ENCODE measurements around the gene COMMD8.

COMMD8 gene

DNA sequence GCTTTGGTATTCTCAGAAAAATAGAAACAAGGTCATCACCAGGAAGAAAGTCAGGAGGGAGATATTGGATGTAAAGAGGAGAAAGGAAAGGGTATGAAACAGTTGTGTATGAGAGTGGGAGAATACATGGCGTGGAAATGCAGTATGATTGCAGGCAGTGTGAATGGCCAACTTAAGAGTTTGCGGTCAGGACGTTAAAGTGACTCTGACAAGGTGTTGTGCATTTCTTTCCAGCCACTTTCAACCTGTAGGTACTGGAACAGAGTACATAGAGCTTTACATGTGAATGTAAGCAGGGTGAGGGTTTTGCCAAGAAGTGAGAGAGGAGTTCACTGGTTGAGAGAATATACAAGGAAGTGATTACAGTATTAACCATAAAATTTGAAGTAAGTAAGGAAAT lies 37.3 kb upstream of the COMMD8 start:
- H2BK15ac ChIP-seq (ENCODE audit: low read length), result no peak overlapping the region
- H2BK120ac ChIP-seq (ENCODE audit: low read depth, low read length), result no peak overlapping the region
- H3K14ac ChIP-seq (ENCODE audit: low read length), result no peak overlapping the region
- no CpG with 5 or more reads among the region's 3 CpGs for WGBS, 2 donors (ENCODE audit: extremely low coverage in 2 of 2, insufficient read length in 2 of 2, insufficient replicate concordance in 1 of 2)
- H3K27me3 ChIP-seq (ENCODE audit: control insufficient read depth in 3 of 3, insufficient read depth in 3 of 3, low read depth in 1 of 3, low read length in 3 of 3), result no peaks in the 10 kb centered on the region
- H3K4me2 ChIP-seq (ENCODE audit: insufficient read depth, low read length, poor library complexity, severe bottlenecking), result no peak overlapping the region
- no peak overlapping the region for H3K9ac ChIP-seq (ENCODE audit: low read depth, low read length, poor library complexity)
- no peak overlapping the region for H2BK12ac ChIP-seq (ENCODE audit: low read length)
- no peaks in the 10 kb centered on the region for H3K9me3 ChIP-seq (replicated peaks in 1 of 2; ENCODE audit: control insufficient read depth in 2 of 2, insufficient read depth in 1 of 2, low read depth in 1 of 2, low read length in 2 of 2)
- H2AK5ac ChIP-seq (ENCODE audit: low read depth, low read length), result no peak overlapping the region
- no peak overlapping the region for H3K27ac ChIP-seq (replicated peaks; ENCODE audit: low read length)
- no peak overlapping the region for H2AFZ ChIP-seq (ENCODE audit: low read length)
- H3K4me3 ChIP-seq (ENCODE audit: low read length in 2 of 2), result no peak overlapping the region
- no peaks in the 10 kb centered on the region for H3K36me3 ChIP-seq (replicated peaks in 1 of 2; ENCODE audit: control insufficient read depth in 2 of 2, insufficient read depth in 2 of 2, low read length in 2 of 2)
- no peak overlapping the region for H4K91ac ChIP-seq (ENCODE audit: low read depth, low read length, poor library complexity)
- H3K4ac ChIP-seq (ENCODE audit: low read length), result no peak overlapping the region
- no peak overlapping the region for H3K18ac ChIP-seq (ENCODE audit: low read length)
- H3K23ac ChIP-seq (ENCODE audit: low read depth, low read length, poor library complexity), result no peak overlapping the region
- H2BK5ac ChIP-seq (ENCODE audit: low read length), result no peak overlapping the region
- no peak for DNase-seq (ENCODE audit: low spot score)
- no peak overlapping the region for H4K8ac ChIP-seq (ENCODE audit: low read depth, low read length)
- no peaks in the 10 kb centered on the region for H3K79me1 ChIP-seq (ENCODE audit: low read depth, low read length)
- no peaks in the 10 kb centered on the region for H3K4me1 ChIP-seq (ENCODE audit: control insufficient read depth in 2 of 2, insufficient read depth in 1 of 2, low read depth in 1 of 2, low read length in 2 of 2)

DNA sequence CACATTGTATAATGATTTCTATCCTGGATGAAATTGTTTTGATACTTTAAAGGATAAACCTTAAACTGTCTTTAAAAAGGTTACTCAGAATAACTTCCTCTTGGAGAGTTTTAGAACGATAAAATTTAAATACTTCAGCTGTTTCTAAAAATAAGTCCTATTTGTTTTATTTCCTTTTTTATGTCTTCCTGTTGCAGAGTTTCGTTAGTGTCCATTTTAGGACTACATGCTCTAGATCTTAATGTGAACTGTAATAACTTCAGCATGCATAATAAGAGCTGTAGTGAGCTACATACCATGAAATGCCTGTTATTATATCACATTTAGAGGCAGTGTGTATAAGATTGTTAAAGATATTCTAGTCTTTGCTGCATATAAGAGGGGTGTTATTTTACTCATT lies 36.2 kb upstream of the COMMD8 start:
- WGBS, 2 donors (ENCODE audit: extremely low coverage in 2 of 2, insufficient read length in 2 of 2, insufficient replicate concordance in 1 of 2), result no CpG with 5 or more reads among the region's 2 CpGs
- H3K18ac ChIP-seq (ENCODE audit: low read length), result no peak overlapping the region

DNA sequence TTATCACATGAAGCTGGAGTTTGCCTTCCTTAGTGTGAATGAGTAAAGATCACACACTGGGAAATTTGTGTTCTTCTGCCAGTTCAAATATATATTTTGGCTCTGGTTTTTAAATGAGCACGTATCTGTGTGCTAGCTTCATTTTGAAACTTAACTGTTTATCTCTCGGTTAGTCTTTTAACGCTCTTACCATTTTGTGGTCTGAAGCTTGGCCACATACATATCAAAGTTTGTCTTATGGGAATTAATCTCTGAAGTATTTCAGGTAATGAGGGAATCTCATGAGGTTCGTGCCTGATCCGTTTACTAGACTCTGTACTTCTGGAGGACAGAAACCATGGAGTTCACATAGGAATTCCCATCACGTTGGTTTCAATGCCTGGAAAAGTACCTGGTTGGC lies 35.4 kb upstream of the COMMD8 start:
- no peak overlapping the region for H3K4me3 ChIP-seq (ENCODE audit: low read length in 2 of 2)
- no peak overlapping the region for H2BK12ac ChIP-seq (ENCODE audit: low read length)
- H4K91ac ChIP-seq (ENCODE audit: low read depth, low read length, poor library complexity), result no peak overlapping the region
- H2BK120ac ChIP-seq (ENCODE audit: low read depth, low read length), result no peak overlapping the region
- H3K14ac ChIP-seq (ENCODE audit: low read length), result no peak overlapping the region
- no peak overlapping the region for H3K18ac ChIP-seq (ENCODE audit: low read length)
- H2BK5ac ChIP-seq (ENCODE audit: low read length), result no peak overlapping the region
- no peaks in the 10 kb centered on the region for H3K36me3 ChIP-seq (replicated peaks in 1 of 2; ENCODE audit: control insufficient read depth in 2 of 2, insufficient read depth in 2 of 2, low read length in 2 of 2)
- no peaks in the 10 kb centered on the region for H3K9me3 ChIP-seq (replicated peaks in 1 of 2; ENCODE audit: control insufficient read depth in 2 of 2, insufficient read depth in 1 of 2, low read depth in 1 of 2, low read length in 2 of 2)
- no CpG with 5 or more reads among the region's 6 CpGs for WGBS, 2 donors (ENCODE audit: extremely low coverage in 2 of 2, insufficient read length in 2 of 2, insufficient replicate concordance in 1 of 2)
- no peak overlapping the region for H2BK15ac ChIP-seq (ENCODE audit: low read length)
- DNase-seq (ENCODE audit: low spot score), result no peak
- no peaks in the 10 kb centered on the region for H3K4me1 ChIP-seq (ENCODE audit: control insufficient read depth in 2 of 2, insufficient read depth in 1 of 2, low read depth in 1 of 2, low read length in 2 of 2)
- no peak overlapping the region for H3K4me2 ChIP-seq (ENCODE audit: insufficient read depth, low read length, poor library complexity, severe bottlenecking)
- no peak overlapping the region for H3K4ac ChIP-seq (ENCODE audit: low read length)
- no peak overlapping the region for H2AK5ac ChIP-seq (ENCODE audit: low read depth, low read length)
- no peak overlapping the region for H2AFZ ChIP-seq (ENCODE audit: low read length)
- no peak overlapping the region for H3K9ac ChIP-seq (ENCODE audit: low read depth, low read length, poor library complexity)
- no peak overlapping the region for H3K23ac ChIP-seq (ENCODE audit: low read depth, low read length, poor library complexity)
- no peaks in the 10 kb centered on the region for H3K79me1 ChIP-seq (ENCODE audit: low read depth, low read length)
- no peak overlapping the region for H4K8ac ChIP-seq (ENCODE audit: low read depth, low read length)
- H3K27ac ChIP-seq (replicated peaks; ENCODE audit: low read length), result no peak overlapping the region
- no peaks in the 10 kb centered on the region for H3K27me3 ChIP-seq (ENCODE audit: control insufficient read depth in 3 of 3, insufficient read depth in 3 of 3, low read depth in 1 of 3, low read length in 3 of 3)

More for the DNA sequence above, 36.2 kb upstream of the COMMD8 start:
- Histone ChIP-seq H2AK5ac (ENCODE audit: low read depth, low read length) (no peak overlapping the region), H3K4me3 (ENCODE audit: low read length in 2 of 2) (no peak overlapping the region), H3K4me1 (ENCODE audit: control insufficient read depth in 2 of 2, insufficient read depth in 1 of 2, low read depth in 1 of 2, low read length in 2 of 2) (no peaks in the 10 kb centered on the region), H2AFZ (ENCODE audit: low read length) (no peak overlapping the region), H3K23ac (ENCODE audit: low read depth, low read length, poor library complexity) (no peak overlapping the region), H3K27me3 (ENCODE audit: control insufficient read depth in 3 of 3, insufficient read depth in 3 of 3, low read depth in 1 of 3, low read length in 3 of 3) (no peaks in the 10 kb centered on the region), H2BK5ac (ENCODE audit: low read length) (no peak overlapping the region), H3K4ac (ENCODE audit: low read length) (no peak overlapping the region), H3K9ac (ENCODE audit: low read depth, low read length, poor library complexity) (no peak overlapping the region), H2BK120ac (ENCODE audit: low read depth, low read length) (no peak overlapping the region), H3K14ac (ENCODE audit: low read length) (no peak overlapping the region), H3K9me3 (replicated peaks in 1 of 2; ENCODE audit: control insufficient read depth in 2 of 2, insufficient read depth in 1 of 2, low read depth in 1 of 2, low read length in 2 of 2) (no peaks in the 10 kb centered on the region), H3K79me1 (ENCODE audit: low read depth, low read length) (no peaks in the 10 kb centered on the region), H4K91ac (ENCODE audit: low read depth, low read length, poor library complexity) (no peak overlapping the region), H2BK12ac (ENCODE audit: low read length) (no peak overlapping the region), H3K4me2 (ENCODE audit: insufficient read depth, low read length, poor library complexity, severe bottlenecking) (no peak overlapping the region), H4K8ac (ENCODE audit: low read depth, low read length) (no peak overlapping the region), H2BK15ac (ENCODE audit: low read length) (no peak overlapping the region), H3K36me3 (replicated peaks in 1 of 2; ENCODE audit: control insufficient read depth in 2 of 2, insufficient read depth in 2 of 2, low read length in 2 of 2) (no peaks in the 10 kb centered on the region), H3K27ac (replicated peaks; ENCODE audit: low read length) (no peak overlapping the region)
- no peak for DNase-seq (ENCODE audit: low spot score)

DNA sequence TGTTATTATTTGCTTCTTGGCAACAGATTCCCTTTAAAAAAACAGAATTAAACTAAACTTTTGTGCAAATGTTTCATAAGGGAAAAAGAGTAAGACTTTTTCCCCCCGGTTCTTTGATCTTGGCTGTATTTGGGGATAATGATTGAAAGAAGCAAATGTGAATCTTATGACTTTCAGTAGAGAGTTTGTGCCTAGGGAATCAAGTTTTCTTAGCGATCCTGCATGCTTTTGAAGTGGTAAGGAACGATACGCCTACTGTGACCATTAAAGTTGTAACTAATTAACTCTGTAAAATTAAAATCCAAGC lies 30.6 kb upstream of the COMMD8 start:
- Histone ChIP-seq H3K79me1 (ENCODE audit: low read depth, low read length) (no peaks in the 10 kb centered on the region), H3K27ac (replicated peaks; ENCODE audit: low read length) (no peak overlapping the region), H3K36me3 (replicated peaks in 1 of 2; ENCODE audit: control insufficient read depth in 2 of 2, insufficient read depth in 2 of 2, low read length in 2 of 2) (no peaks in the 10 kb centered on the region), H2AK5ac (ENCODE audit: low read depth, low read length) (no peak overlapping the region), H3K4me2 (ENCODE audit: insufficient read depth, low read length, poor library complexity, severe bottlenecking) (no peak overlapping the region), H4K8ac (ENCODE audit: low read depth, low read length) (no peak overlapping the region), H3K4me1 (ENCODE audit: control insufficient read depth in 2 of 2, insufficient read depth in 1 of 2, low read depth in 1 of 2, low read length in 2 of 2) (no peaks in the 10 kb centered on the region), H2AFZ (ENCODE audit: low read length) (no peak overlapping the region), H3K18ac (ENCODE audit: low read length) (no peak overlapping the region), H3K9me3 (replicated peaks in 1 of 2; ENCODE audit: control insufficient read depth in 2 of 2, insufficient read depth in 1 of 2, low read depth in 1 of 2, low read length in 2 of 2) (peaks cover 0 to under 1% of the 10 kb centered on the region in 2 donors), H2BK15ac (ENCODE audit: low read length) (no peak overlapping the region), H3K27me3 (ENCODE audit: control insufficient read depth in 3 of 3, insufficient read depth in 3 of 3, low read depth in 1 of 3, low read length in 3 of 3) (no peaks in the 10 kb centered on the region), H2BK12ac (ENCODE audit: low read length) (no peak overlapping the region), H3K4ac (ENCODE audit: low read length) (no peak overlapping the region), H3K14ac (ENCODE audit: low read length) (no peak overlapping the region), H3K23ac (ENCODE audit: low read depth, low read length, poor library complexity) (no peak overlapping the region), H4K91ac (ENCODE audit: low read depth, low read length, poor library complexity) (no peak overlapping the region), H2BK120ac (ENCODE audit: low read depth, low read length) (no peak overlapping the region), H2BK5ac (ENCODE audit: low read length) (no peak overlapping the region), H3K9ac (ENCODE audit: low read depth, low read length, poor library complexity) (no peak overlapping the region), H3K4me3 (ENCODE audit: low read length in 2 of 2) (no peak overlapping the region)
- no peak for DNase-seq (ENCODE audit: low spot score)
- WGBS, 2 donors (ENCODE audit: extremely low coverage in 2 of 2, insufficient read length in 2 of 2, insufficient replicate concordance in 1 of 2), result no CpG with 5 or more reads among the region's 4 CpGs

All from neuronal stem cell (in vitro differentiated cells).